OCI-LY7 (cell line): ENCODE results near the gene PIK3R4.

Experiments
- EZH2phosphoT487 ChIP-seq: fragments of 200-600 bp; sonication (generic); IDR thresholded peaks from 2 replicates; pipeline ENCODE4 v1.6.1; 2018; ENCODE audit warnings: low read depth, borderline replicate concordance, mild to moderate bottlenecking, mixed run types, antibody characterized with exemption, low read length, moderate library complexity, mixed read lengths
- TF ChIP-seq, protein P1 (sequence below): fragments of 200-600 bp; sonication (generic); conservative IDR thresholded peaks from 2 replicates; pipeline ENCODE4 v1.5.1; 2014; ENCODE audit warnings: mild to moderate bottlenecking, antibody characterized with exemption, low read length, moderate library complexity, mixed read lengths

- TF ChIP-seq, protein P1, sequence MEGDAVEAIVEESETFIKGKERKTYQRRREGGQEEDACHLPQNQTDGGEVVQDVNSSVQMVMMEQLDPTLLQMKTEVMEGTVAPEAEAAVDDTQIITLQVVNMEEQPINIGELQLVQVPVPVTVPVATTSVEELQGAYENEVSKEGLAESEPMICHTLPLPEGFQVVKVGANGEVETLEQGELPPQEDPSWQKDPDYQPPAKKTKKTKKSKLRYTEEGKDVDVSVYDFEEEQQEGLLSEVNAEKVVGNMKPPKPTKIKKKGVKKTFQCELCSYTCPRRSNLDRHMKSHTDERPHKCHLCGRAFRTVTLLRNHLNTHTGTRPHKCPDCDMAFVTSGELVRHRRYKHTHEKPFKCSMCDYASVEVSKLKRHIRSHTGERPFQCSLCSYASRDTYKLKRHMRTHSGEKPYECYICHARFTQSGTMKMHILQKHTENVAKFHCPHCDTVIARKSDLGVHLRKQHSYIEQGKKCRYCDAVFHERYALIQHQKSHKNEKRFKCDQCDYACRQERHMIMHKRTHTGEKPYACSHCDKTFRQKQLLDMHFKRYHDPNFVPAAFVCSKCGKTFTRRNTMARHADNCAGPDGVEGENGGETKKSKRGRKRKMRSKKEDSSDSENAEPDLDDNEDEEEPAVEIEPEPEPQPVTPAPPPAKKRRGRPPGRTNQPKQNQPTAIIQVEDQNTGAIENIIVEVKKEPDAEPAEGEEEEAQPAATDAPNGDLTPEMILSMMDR, result no peak
- no peak for TF ChIP-seq EZH2phosphoT487
These were observed 24.0 kb upstream of the PIK3R4 start for GRCh38 chr3:130770644-130771043.
